Keratinocyte (primary cell): Measurements from ENCODE around the gene JPT2. TPM values are rescaled to one million over a fixed set of nuclear protein-coding genes. Genes with fewer than 3 reads are reported as not detected.

Experiments
- DNase-seq: peaks from one replicate; pipeline ENCODE4 v3.0.0-alpha.2; 2011; ENCODE audit warnings: low read depth, missing footprints, low spot score
- FAIRE-seq: peaks from 2 replicates; lab custom pipeline; 2011; peaks lifted over from hg19 to GRCh38; lab: Jason Lieb, UNC
- H2AFZ ChIP-seq: 2 replicates; pipeline ENCODE4 v1.6.0; 2012; ENCODE audit warnings: low read length, control low read depth, inconsistent platforms; ENCODE audit not compliant: control insufficient read depth
- H3K27ac ChIP-seq: 2 replicates; pipeline ENCODE4 v1.5.1; 2011; ENCODE audit warnings: low read length; ENCODE audit not compliant: control insufficient read depth, insufficient read depth
- H3K27me3 ChIP-seq: 3 replicates; pipeline ENCODE4 v1.6.0; 2011; ENCODE audit warnings: low read length; ENCODE audit not compliant: control insufficient read depth, insufficient read depth; ENCODE audit errors: extremely low read depth
- H3K36me3 ChIP-seq, 2 experiments: 2 replicates in 1 of 2; 3 replicates in 1 of 2; pipeline ENCODE4 v1.5.1; 2011; ENCODE audit warnings: low read length in 2 of 2, mild to moderate bottlenecking in 1 of 2; ENCODE audit not compliant: control insufficient read depth in 2 of 2, insufficient read depth in 2 of 2; ENCODE audit errors: extremely low read depth in 1 of 2
- H3K4me1 ChIP-seq: 3 replicates; pipeline ENCODE4 v1.5.1; 2011; ENCODE audit warnings: low read length; ENCODE audit not compliant: control insufficient read depth, insufficient read depth; ENCODE audit errors: extremely low read depth
- H3K4me2 ChIP-seq: 3 replicates; pipeline ENCODE4 v1.6.0; 2011; ENCODE audit warnings: low read depth, low read length; ENCODE audit not compliant: control insufficient read depth, insufficient read depth; ENCODE audit errors: extremely low read depth
- H3K4me3 ChIP-seq, 3 experiments: fragments of 200-600 bp in 1 of 3; sonication (generic) in 1 of 3; 2 replicates in 2 of 3; 3 replicates in 1 of 3; pipeline ENCODE4 v1.5.1; 2011 to 2016; ENCODE audit warnings: low read length in 3 of 3, mild to moderate bottlenecking in 3 of 3, control low read depth in 2 of 3, inconsistent platforms in 1 of 3, low read depth in 1 of 3, mixed read lengths in 1 of 3, mixed run types in 1 of 3, moderate library complexity in 1 of 3; ENCODE audit not compliant: control insufficient read depth in 2 of 3, insufficient read depth in 2 of 3; ENCODE audit errors: extremely low read depth in 1 of 3
- H3K79me2 ChIP-seq: 2 replicates; pipeline ENCODE4 v1.6.0; 2012; ENCODE audit warnings: low read length; ENCODE audit not compliant: control insufficient read depth, insufficient read depth
- H3K9ac ChIP-seq: 3 replicates; pipeline ENCODE4 v1.6.0; 2011; ENCODE audit warnings: low read length; ENCODE audit not compliant: control insufficient read depth, insufficient read depth; ENCODE audit errors: extremely low read depth
- H3K9me1 ChIP-seq: 3 replicates; pipeline ENCODE4 v1.6.0; 2011; ENCODE audit warnings: low read length; ENCODE audit not compliant: control insufficient read depth, insufficient read depth; ENCODE audit errors: extremely low read depth
- H3K9me3 ChIP-seq: 2 replicates; pipeline ENCODE4 v1.5.1; 2012; ENCODE audit warnings: low read depth, low read length; ENCODE audit not compliant: control insufficient read depth
- H4K20me1 ChIP-seq: 3 replicates; pipeline ENCODE4 v1.6.0; 2011; ENCODE audit warnings: low read length; ENCODE audit not compliant: control insufficient read depth, insufficient read depth; ENCODE audit errors: extremely low read depth
- EZH2 ChIP-seq: IDR thresholded peaks from one replicate; pipeline ENCODE4 v1.6.1; 2012; ENCODE audit warnings: inconsistent platforms, mild to moderate bottlenecking, low read length, moderate library complexity
- dilution Hi-C: fragments of 300-500 bp; cut with MboI; formaldehyde crosslinking; loops from one replicate; pipeline ENCODE4 v1.7.0; 2020; ENCODE audit warnings: low sequenced_read_pairs; ENCODE audit not compliant: extremely low pct_ligation_motif_present
- polyA plus RNA-seq, 5 experiments: library from polyadenylated mRNA; depleted of rRNA in 3 of 5; stranded (reverse) in 3 of 5; stranded (forward) in 1 of 5; unstranded in 1 of 5; fragments of >200 nt; gene quantifications; 1 replicate in 1 of 5; 2 replicates in 3 of 5; 3 replicates in 1 of 5; pipeline versions ENCODE4 v1.2.1 to v1.2.3, GENCODE V29; 2011 to 2012; ENCODE audit warnings: missing spikeins in 2 of 5, low read depth in 1 of 5, low replicate concordance in 1 of 5
- TF ChIP-seq, protein P1 (sequence below), 3 experiments: IDR thresholded peaks in 1 of 3; conservative IDR thresholded peaks in 1 of 3; optimal IDR thresholded peaks in 1 of 3; 2 replicates in 2 of 3; 3 replicates in 1 of 3; pipeline versions ENCODE3 to v1.5.1; 2011; ENCODE audit warnings: low read length in 3 of 3, mild to moderate bottlenecking in 3 of 3, moderate library complexity in 2 of 3, control low read depth in 1 of 3, inconsistent platforms in 1 of 3; ENCODE audit not compliant: insufficient read depth in 2 of 3; ENCODE audit errors: extremely low read depth in 1 of 3

The JPT2 gene
- polyA plus RNA-seq, 1 donor (not counting 4 experiments of a cell fraction or from before 2014, with no cell fraction given): 166 TPM

DNA sequence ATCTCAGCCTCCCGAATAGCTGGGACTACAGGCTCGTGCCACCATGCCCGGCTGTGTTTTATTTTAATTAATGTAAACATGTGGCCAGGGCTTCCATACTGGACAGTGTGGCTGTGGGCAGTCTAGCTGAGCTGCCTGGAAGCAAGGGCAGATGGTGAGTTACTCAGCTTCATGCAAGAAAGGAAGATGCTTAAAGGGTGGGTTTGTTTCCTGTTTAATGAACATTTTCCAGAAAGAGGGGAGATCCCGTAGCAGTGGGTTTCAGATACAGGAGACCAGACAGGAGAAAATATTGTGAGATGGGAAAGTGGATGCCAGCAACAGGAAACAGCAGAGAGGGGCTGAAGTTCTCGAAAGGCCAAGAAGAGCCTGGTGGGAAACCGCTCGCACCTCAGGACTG, 35.3 kb downstream of the JPT2 start:
- H4K20me1 ChIP-seq: peaks cover 3% of the 10 kb centered on the region
- dilution Hi-C loops: no loop called here
- no peak overlapping the region for H3K4me3 ChIP-seq
- H3K27me3 ChIP-seq: no peaks in the 10 kb centered on the region
- H3K9ac ChIP-seq: no peak overlapping the region
- H3K9me3 ChIP-seq: no peaks in the 10 kb centered on the region
- no peak for TF ChIP-seq EZH2
- TF ChIP-seq, protein P1, sequence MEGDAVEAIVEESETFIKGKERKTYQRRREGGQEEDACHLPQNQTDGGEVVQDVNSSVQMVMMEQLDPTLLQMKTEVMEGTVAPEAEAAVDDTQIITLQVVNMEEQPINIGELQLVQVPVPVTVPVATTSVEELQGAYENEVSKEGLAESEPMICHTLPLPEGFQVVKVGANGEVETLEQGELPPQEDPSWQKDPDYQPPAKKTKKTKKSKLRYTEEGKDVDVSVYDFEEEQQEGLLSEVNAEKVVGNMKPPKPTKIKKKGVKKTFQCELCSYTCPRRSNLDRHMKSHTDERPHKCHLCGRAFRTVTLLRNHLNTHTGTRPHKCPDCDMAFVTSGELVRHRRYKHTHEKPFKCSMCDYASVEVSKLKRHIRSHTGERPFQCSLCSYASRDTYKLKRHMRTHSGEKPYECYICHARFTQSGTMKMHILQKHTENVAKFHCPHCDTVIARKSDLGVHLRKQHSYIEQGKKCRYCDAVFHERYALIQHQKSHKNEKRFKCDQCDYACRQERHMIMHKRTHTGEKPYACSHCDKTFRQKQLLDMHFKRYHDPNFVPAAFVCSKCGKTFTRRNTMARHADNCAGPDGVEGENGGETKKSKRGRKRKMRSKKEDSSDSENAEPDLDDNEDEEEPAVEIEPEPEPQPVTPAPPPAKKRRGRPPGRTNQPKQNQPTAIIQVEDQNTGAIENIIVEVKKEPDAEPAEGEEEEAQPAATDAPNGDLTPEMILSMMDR (optimal IDR thresholded peaks at IDR 0.05 in 1 of 3, IDR thresholded peaks at IDR 0.05 in 1 of 3, conservative IDR thresholded peaks at IDR 0.05 in 1 of 3; ENCODE audit: extremely low read depth in 1 of 3, insufficient read depth in 2 of 3, low read length in 3 of 3): no peak
- no peak overlapping the region for H3K27ac ChIP-seq
- H3K79me2 ChIP-seq: peaks cover 73% of the 10 kb centered on the region
- no peak for FAIRE-seq
- peaks cover 0 to 7% of the 10 kb centered on the region in 2 experiments for H3K36me3 ChIP-seq
- peaks cover 2% of the 10 kb centered on the region for H3K9me1 ChIP-seq
- no peak overlapping the region for H3K4me2 ChIP-seq
- H3K4me1 ChIP-seq: no peaks in the 10 kb centered on the region
- no peak for DNase-seq
- H2AFZ ChIP-seq: no peak overlapping the region

DNA sequence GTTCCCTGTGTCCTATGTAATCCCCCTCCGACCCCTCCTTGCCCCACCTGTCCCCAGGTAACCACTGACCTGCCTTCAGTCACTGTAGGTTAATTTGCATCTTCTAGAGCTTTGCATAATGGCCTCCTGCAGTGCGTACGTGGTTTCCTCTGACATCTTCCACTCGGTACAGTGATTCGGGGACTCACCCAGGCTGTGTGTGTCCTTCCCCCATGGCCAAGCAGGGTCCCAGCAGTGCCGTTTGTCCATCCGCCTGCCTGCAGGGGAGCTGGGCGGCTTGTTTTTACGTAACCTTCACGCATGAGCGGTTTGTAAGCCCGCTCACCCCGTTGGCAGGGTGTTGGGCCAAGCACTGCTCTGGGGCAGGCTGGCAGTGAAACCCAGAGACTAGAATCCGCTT, 35.9 kb downstream of the JPT2 start:
- no peak overlapping the region for H3K27ac ChIP-seq
- H3K79me2 ChIP-seq: peaks cover 70% of the 10 kb centered on the region

More for the DNA sequence above, 35.9 kb downstream of the JPT2 start:
- peaks cover 2% of the 10 kb centered on the region for H3K9me1 ChIP-seq
- TF ChIP-seq, protein P1 (optimal IDR thresholded peaks at IDR 0.05 in 1 of 3, IDR thresholded peaks at IDR 0.05 in 1 of 3, conservative IDR thresholded peaks at IDR 0.05 in 1 of 3; ENCODE audit: extremely low read depth in 1 of 3, insufficient read depth in 2 of 3, low read length in 3 of 3): no peak
- no peak for TF ChIP-seq EZH2
- no peaks in the 10 kb centered on the region for H3K9me3 ChIP-seq
- peaks cover 3% of the 10 kb centered on the region for H4K20me1 ChIP-seq
- H3K4me2 ChIP-seq: no peak overlapping the region
- H3K27me3 ChIP-seq: no peaks in the 10 kb centered on the region
- H2AFZ ChIP-seq: no peak overlapping the region
- peaks cover 0 to 7% of the 10 kb centered on the region in 2 experiments for H3K36me3 ChIP-seq
- FAIRE-seq: no peak
- no peak overlapping the region for H3K9ac ChIP-seq
- no peaks in the 10 kb centered on the region for H3K4me1 ChIP-seq
- DNase-seq: no peak
- H3K4me3 ChIP-seq: no peak overlapping the region
- dilution Hi-C loops: no loop called here
